ENCODE results near the gene PPFIBP1.

PPFIBP1 gene

DNA sequence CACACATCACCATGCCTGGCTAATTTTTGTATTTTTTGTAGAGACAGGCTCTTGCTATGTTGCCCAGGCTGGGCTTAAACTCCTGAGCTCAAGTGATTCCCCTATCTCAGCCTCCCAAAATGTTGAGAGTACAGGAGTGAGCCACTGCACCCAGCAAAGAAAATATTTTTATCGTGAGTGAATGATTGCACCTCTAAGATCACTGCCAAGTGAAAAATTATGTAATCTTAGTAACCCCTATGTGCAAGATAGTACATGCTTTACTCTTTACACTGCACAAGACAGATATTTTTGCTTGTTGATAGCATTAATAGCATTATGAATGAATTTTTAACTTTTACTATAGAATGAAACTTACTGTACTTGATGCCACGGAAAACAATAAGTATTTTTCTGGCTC lies 183.2 kb downstream of the PPFIBP1 start:
- Histone ChIP-seq H4K20me1 (ENCODE audit: insufficient read depth, low read length) (peaks cover 5% of the 10 kb centered on the region), H3K79me2 (ENCODE audit: low read length) (peaks cover 17% of the 10 kb centered on the region), H3K4me1 (ENCODE audit: low read length) (peaks cover 13% of the 10 kb centered on the region), H3K36me3 (replicated peaks; ENCODE audit: low read depth, low read length) (no peaks in the 10 kb centered on the region), H3K9ac (ENCODE audit: low read length) (no peak overlapping the region), H3K27me3 (ENCODE audit: low read depth, low read length) (no peaks in the 10 kb centered on the region), H3K9me3 (ENCODE audit: insufficient read depth, low read length) (no peaks in the 10 kb centered on the region), H3K4me3 (ENCODE audit: low read length) (no peak overlapping the region), H3K27ac (ENCODE audit: low read length) (no peak overlapping the region), H2AFZ (ENCODE audit: low read depth, low read length) (no peak overlapping the region), H3K4me2 (ENCODE audit: low read length) (no peak overlapping the region)
- TF ChIP-seq, protein P1, sequence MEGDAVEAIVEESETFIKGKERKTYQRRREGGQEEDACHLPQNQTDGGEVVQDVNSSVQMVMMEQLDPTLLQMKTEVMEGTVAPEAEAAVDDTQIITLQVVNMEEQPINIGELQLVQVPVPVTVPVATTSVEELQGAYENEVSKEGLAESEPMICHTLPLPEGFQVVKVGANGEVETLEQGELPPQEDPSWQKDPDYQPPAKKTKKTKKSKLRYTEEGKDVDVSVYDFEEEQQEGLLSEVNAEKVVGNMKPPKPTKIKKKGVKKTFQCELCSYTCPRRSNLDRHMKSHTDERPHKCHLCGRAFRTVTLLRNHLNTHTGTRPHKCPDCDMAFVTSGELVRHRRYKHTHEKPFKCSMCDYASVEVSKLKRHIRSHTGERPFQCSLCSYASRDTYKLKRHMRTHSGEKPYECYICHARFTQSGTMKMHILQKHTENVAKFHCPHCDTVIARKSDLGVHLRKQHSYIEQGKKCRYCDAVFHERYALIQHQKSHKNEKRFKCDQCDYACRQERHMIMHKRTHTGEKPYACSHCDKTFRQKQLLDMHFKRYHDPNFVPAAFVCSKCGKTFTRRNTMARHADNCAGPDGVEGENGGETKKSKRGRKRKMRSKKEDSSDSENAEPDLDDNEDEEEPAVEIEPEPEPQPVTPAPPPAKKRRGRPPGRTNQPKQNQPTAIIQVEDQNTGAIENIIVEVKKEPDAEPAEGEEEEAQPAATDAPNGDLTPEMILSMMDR (IDR thresholded peaks at IDR 0.05; ENCODE audit: low read depth, low read length): no peak
- TF ChIP-seq EZH2phosphoT487 (IDR thresholded peaks at IDR 0.05; ENCODE audit: low read depth): no peak

DNA sequence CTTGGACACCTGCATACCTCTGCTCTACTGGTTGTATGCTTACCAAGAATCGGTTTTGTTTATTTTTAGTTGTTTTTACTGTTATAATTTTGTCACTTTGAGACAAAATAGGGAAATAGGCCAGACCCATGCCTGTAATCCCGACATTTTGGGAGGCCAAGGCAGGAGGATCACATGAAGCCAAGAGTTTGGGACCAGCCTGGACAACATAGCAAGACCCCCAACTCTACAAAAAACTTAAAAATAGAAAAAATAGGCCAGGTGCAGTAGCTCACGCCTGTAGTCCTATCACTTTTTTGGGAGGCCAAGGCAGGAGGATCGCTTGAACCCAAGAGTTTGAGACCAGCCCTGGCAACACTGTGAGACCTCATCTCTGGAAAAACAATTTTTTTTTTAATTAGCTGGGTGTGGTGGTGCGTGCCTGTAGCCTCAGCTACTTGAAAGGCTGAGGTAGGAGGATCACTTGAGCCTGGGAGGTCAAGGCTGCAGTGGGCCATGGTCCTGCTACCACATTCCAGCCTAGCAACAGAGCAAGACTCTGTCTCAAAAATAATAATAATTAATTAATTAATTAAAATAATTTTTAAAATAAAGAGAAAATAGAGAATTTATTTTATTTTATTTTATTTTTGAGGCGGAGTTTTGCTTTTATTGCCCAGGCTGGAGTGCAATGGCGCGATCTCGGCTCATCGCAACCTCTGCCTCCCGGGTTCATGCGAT lies 185.4 kb downstream of the PPFIBP1 start:
- Histone ChIP-seq H3K4me2 (ENCODE audit: low read length) (peak overlapping the region; percentile 79; the same call in 1 of the 2 replicates), H2AFZ (ENCODE audit: low read depth, low read length) (no peak overlapping the region), H3K27ac (ENCODE audit: low read length) (no peak overlapping the region), H3K4me1 (ENCODE audit: low read length) (peaks cover 12% of the 10 kb centered on the region), H3K9me3 (ENCODE audit: insufficient read depth, low read length) (no peaks in the 10 kb centered on the region), H3K4me3 (ENCODE audit: low read length) (peak overlapping the region; percentile 96; the same call in 1 of the 2 replicates), H3K36me3 (replicated peaks; ENCODE audit: low read depth, low read length) (peaks cover 3% of the 10 kb centered on the region), H3K27me3 (ENCODE audit: low read depth, low read length) (no peaks in the 10 kb centered on the region), H4K20me1 (ENCODE audit: insufficient read depth, low read length) (peaks cover 11% of the 10 kb centered on the region), H3K9ac (ENCODE audit: low read length) (no peak overlapping the region), H3K79me2 (ENCODE audit: low read length) (peaks cover 38% of the 10 kb centered on the region)
- no peak for TF ChIP-seq EZH2phosphoT487 (IDR thresholded peaks at IDR 0.05; ENCODE audit: low read depth)
- TF ChIP-seq, protein P1 (IDR thresholded peaks at IDR 0.05; ENCODE audit: low read depth, low read length): no peak

DNA sequence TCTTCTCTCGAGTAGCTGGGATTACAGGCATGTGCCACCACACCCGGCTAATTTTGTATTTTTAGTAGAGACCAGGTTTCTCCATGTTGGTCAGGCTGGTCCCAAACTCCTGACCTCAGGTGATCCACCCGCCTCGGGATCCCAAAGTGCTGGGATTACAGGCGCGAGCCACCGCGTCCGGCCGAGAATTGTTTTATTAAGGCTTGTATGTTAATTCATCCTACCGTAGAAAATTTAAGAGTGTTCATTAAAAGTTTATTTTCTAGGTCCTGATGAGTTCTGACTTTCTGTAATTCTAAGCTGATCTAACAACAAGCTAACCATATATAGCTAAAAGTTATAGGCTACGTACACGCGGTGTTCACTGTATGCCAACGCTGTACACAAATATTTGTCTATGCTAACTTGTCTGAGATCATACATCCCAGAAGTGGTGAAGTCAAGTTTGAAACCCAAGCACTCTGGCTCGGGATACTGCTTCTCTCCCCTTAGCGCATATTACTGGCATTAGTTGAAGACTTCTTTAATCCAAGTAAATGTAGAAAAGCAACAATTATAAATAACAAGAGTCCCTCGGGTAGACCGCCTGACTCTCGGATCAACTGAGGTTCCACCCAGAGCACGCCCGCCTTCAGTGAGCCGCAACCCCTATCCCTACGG lies 186.1 kb downstream of the PPFIBP1 start:
- H3K4me1 ChIP-seq (ENCODE audit: low read length): peaks cover 12% of the 10 kb centered on the region
- H3K36me3 ChIP-seq (replicated peaks; ENCODE audit: low read depth, low read length): peaks cover 3% of the 10 kb centered on the region
- H3K27me3 ChIP-seq (ENCODE audit: low read depth, low read length): no peaks in the 10 kb centered on the region
- no peak for TF ChIP-seq EZH2phosphoT487 (IDR thresholded peaks at IDR 0.05; ENCODE audit: low read depth)
- TF ChIP-seq, protein P1 (IDR thresholded peaks at IDR 0.05; ENCODE audit: low read depth, low read length): no peak
- H4K20me1 ChIP-seq (ENCODE audit: insufficient read depth, low read length): peaks cover 11% of the 10 kb centered on the region
- H2AFZ ChIP-seq (ENCODE audit: low read depth, low read length): peak overlapping the region; percentile 85
- peak overlapping the region; percentile 96 for H3K4me3 ChIP-seq (ENCODE audit: low read length)
- H3K4me2 ChIP-seq (ENCODE audit: low read length): peak overlapping the region; percentile 79
- peaks cover 45% of the 10 kb centered on the region for H3K79me2 ChIP-seq (ENCODE audit: low read length)
- no peaks in the 10 kb centered on the region for H3K9me3 ChIP-seq (ENCODE audit: insufficient read depth, low read length)
- peak overlapping the region; percentile 88 for H3K9ac ChIP-seq (ENCODE audit: low read length)
- peak overlapping the region; percentile 50 for H3K27ac ChIP-seq (ENCODE audit: low read length)

DNA sequence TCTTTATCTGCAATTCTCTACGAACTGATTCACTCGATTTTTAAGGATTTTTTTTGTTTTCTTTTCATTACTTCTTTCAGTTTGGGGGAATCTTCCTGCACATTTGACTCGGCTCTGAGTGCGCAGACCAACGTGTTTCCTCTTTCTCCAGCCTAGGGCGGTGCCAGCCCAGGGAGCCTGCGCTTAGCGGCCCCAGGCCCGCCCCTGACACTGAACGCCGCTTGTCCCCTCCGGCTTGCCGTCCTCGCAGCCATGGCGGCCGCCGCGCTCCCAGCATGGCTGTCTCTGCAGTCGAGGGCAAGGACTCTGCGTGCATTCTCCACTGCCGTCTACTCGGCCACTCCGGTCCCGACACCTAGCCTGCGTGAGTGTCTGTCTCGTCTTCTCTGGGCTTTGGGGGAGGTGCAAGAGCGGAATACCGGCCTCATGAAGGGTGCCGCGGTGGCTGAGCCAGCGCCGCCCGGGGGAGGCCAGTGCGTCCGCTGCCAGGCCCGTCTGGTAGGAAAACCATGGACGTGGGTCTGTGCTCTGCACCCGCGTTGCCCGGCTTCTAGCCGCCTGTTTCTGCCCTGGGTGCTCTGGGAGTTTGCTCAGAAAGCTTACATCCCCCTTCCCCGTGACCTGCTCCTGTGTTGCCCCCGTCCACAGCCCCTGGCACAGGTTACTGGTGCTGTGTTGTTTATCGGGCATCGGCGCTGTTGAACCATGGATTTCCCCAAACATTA lies 186.7 kb downstream of the PPFIBP1 start, which contains the start of gene MRPS35:
Gene MRPS35 (plus strand): TSS at position 241 of the 725 bp plus-strand sequence. CDS start 12 bp downstream, at position 253.
- Histone ChIP-seq H3K4me1 (ENCODE audit: low read length) (peaks cover 12% of the 10 kb centered on the region), H3K79me2 (ENCODE audit: low read length) (peaks cover 50% of the 10 kb centered on the region), H4K20me1 (ENCODE audit: insufficient read depth, low read length) (peaks cover 11% of the 10 kb centered on the region), H3K4me2 (ENCODE audit: low read length) (peak within 1 kb of the TSS; percentile 80), H2AFZ (ENCODE audit: low read depth, low read length) (peak within 1 kb of the TSS; percentile 88), H3K9me3 (ENCODE audit: insufficient read depth, low read length) (no peaks in the 10 kb centered on the region), H3K27ac (ENCODE audit: low read length) (peak within 1 kb of the TSS; percentile 50), H3K36me3 (replicated peaks; ENCODE audit: low read depth, low read length) (peaks cover 3% of the 10 kb centered on the region), H3K9ac (ENCODE audit: low read length) (peak within 1 kb of the TSS; percentile 88), H3K4me3 (ENCODE audit: low read length) (peak within 1 kb of the TSS; percentile 96), H3K27me3 (ENCODE audit: low read depth, low read length) (no peaks in the 10 kb centered on the region)
- TF ChIP-seq EZH2phosphoT487 (IDR thresholded peaks at IDR 0.05; ENCODE audit: low read depth): no peak
- TF ChIP-seq, protein P1 (IDR thresholded peaks at IDR 0.05; ENCODE audit: low read depth, low read length): no peak

All from OCI-LY3 (cell line).